GM04504 (cell line): ENCODE measurements around the gene RAB3B.

Experiments
- DNase-seq: peaks from one replicate; pipeline ENCODE4 v3.0.0-alpha.2; 2012; ENCODE audit warnings: low read depth

Gene RAB3B

GRCh38 chr1:51871351-51871975 lies 119.0 kb downstream of the RAB3B start:
- DNase-seq = no peak

GRCh38 chr1:51870603-51871350 lies 119.7 kb downstream of the RAB3B start:
- DNase-seq = no peak

GRCh38 chr1:51867479-51868232 lies 122.8 kb downstream of the RAB3B start:
- DNase-seq = no peak

GRCh38 chr1:51863384-51863783 lies 127.1 kb downstream of the RAB3B start:
- no peak for DNase-seq

- DNase-seq = no peak
Observed at GRCh38 chr1:51861669-51862068, 128.8 kb downstream of the RAB3B start.

- DNase-seq = no peak
Observed at GRCh38 chr1:51859735-51860134, 130.8 kb downstream of the RAB3B start.

GRCh38 chr1:51859333-51859732 lies 131.2 kb downstream of the RAB3B start:
- DNase-seq = no peak

- DNase-seq = no peak
Observed at GRCh38 chr1:51858892-51859291, 131.6 kb downstream of the RAB3B start.
